ENCODE measurements around the gene LRP2. TPM values are rescaled to one million over a fixed set of nuclear protein-coding genes. Genes with fewer than 3 reads are reported as not detected.

LRP2 gene
- total and polyA plus RNA-seq, 2 experiments from 2014 or later = 8.1 to 38.3 TPM

GRCh38 chr2:169343202-169343601 lies 19.1 kb downstream of the LRP2 start:
- no peaks in the 10 kb centered on the region for H4K20me1 ChIP-seq (ENCODE audit: insufficient read depth, poor library complexity, severe bottlenecking)
- DNase-seq (ENCODE audit: low spot score) = no peak
- peaks cover 4% of the 10 kb centered on the region for H3K4me1 ChIP-seq (ENCODE audit: insufficient read depth)
- no peaks in the 10 kb centered on the region for H3K36me3 ChIP-seq (replicated peaks; ENCODE audit: insufficient read depth, low read depth)
- H3K9me2 ChIP-seq (replicated peaks; ENCODE audit: insufficient read depth) = no peaks in the 10 kb centered on the region
- no peaks in the 10 kb centered on the region for H3K27me3 ChIP-seq
- no peak for TF ChIP-seq EZH2phosphoT487 (IDR thresholded peaks at IDR 0.05; ENCODE audit: low read depth, severe bottlenecking, unreplicated experiment)
- TF ChIP-seq EZH2 (IDR thresholded peaks at IDR 0.05; ENCODE audit: borderline replicate concordance) = no peak
- no peak for TF ChIP-seq CTCF (IDR thresholded peaks at IDR 0.05; ENCODE audit: poor library complexity)
- H2AFZ ChIP-seq = no peak overlapping the region
- H3K4me2 ChIP-seq = no peak overlapping the region
- no peaks in the 10 kb centered on the region for H3K9me3 ChIP-seq (ENCODE audit: low read depth)
- no peak overlapping the region for H3K27ac ChIP-seq
- H3K79me2 ChIP-seq = no peaks in the 10 kb centered on the region
- no peak overlapping the region for H3K4me3 ChIP-seq

- Histone ChIP-seq H3K4me3 (no peak overlapping the region), H3K4me2 (no peak overlapping the region), H3K9me3 (ENCODE audit: low read depth) (no peaks in the 10 kb centered on the region), H4K20me1 (ENCODE audit: insufficient read depth, poor library complexity, severe bottlenecking) (no peaks in the 10 kb centered on the region), H3K36me3 (replicated peaks; ENCODE audit: insufficient read depth, low read depth) (no peaks in the 10 kb centered on the region), H3K4me1 (ENCODE audit: insufficient read depth) (no peaks in the 10 kb centered on the region), H3K27ac (no peak overlapping the region), H3K9me2 (replicated peaks; ENCODE audit: insufficient read depth) (no peaks in the 10 kb centered on the region), H3K27me3 (no peaks in the 10 kb centered on the region), H2AFZ (no peak overlapping the region), H3K79me2 (no peaks in the 10 kb centered on the region)
- TF ChIP-seq EZH2phosphoT487 (IDR thresholded peaks at IDR 0.05; ENCODE audit: low read depth, severe bottlenecking, unreplicated experiment) (no peak), EZH2 (IDR thresholded peaks at IDR 0.05; ENCODE audit: borderline replicate concordance) (no peak), CTCF (IDR thresholded peaks at IDR 0.05; ENCODE audit: poor library complexity) (no peak)
- WGBS (ENCODE audit: low lambda C conversion rate, missing lambda C conversion rate) = 89% methylated on average over 2 of the region's 2 CpGs
- no peak for DNase-seq (ENCODE audit: low spot score)
Measured at GRCh38 chr2:169339657-169340056, 22.7 kb downstream of the LRP2 start.

GRCh38 chr2:169336695-169337094 lies 25.6 kb downstream of the LRP2 start:
- Histone ChIP-seq H3K4me1 (ENCODE audit: insufficient read depth) (no peaks in the 10 kb centered on the region), H3K27me3 (no peaks in the 10 kb centered on the region), H2AFZ (no peak overlapping the region), H3K79me2 (no peaks in the 10 kb centered on the region), H3K9me2 (replicated peaks; ENCODE audit: insufficient read depth) (no peaks in the 10 kb centered on the region), H3K9me3 (ENCODE audit: low read depth) (no peaks in the 10 kb centered on the region), H3K27ac (no peak overlapping the region), H3K4me2 (no peak overlapping the region), H4K20me1 (ENCODE audit: insufficient read depth, poor library complexity, severe bottlenecking) (no peaks in the 10 kb centered on the region), H3K36me3 (replicated peaks; ENCODE audit: insufficient read depth, low read depth) (no peaks in the 10 kb centered on the region), H3K4me3 (no peak overlapping the region)
- DNase-seq (ENCODE audit: low spot score) = no peak
- TF ChIP-seq CTCF (IDR thresholded peaks at IDR 0.05; ENCODE audit: poor library complexity) (no peak), EZH2phosphoT487 (IDR thresholded peaks at IDR 0.05; ENCODE audit: low read depth, severe bottlenecking, unreplicated experiment) (no peak), EZH2 (IDR thresholded peaks at IDR 0.05; ENCODE audit: borderline replicate concordance) (no peak)
- 41% methylated on average over 5 of the region's 5 CpGs for WGBS (ENCODE audit: low lambda C conversion rate, missing lambda C conversion rate)

All from hepatocyte (in vitro differentiated cells).